ENCODE measurements around the gene CD151.
A peak's percentile ranks its signal among the peaks of the same experiment; 100 is the strongest.

Gene CD151

GRCh38 chr11:875769-876301 is 43.1 kb downstream of the CD151 start:
- DNase-seq = no peak

- DNase-seq = peak; percentile 34
These were observed 43.8 kb downstream of the CD151 start for GRCh38 chr11:876545-876944.

GRCh38 chr11:877565-877964 is 44.8 kb downstream of the CD151 start:
- no peak for DNase-seq

GRCh38 chr11:880447-880846 is 47.7 kb downstream of the CD151 start:
- no peak for DNase-seq

DNA sequence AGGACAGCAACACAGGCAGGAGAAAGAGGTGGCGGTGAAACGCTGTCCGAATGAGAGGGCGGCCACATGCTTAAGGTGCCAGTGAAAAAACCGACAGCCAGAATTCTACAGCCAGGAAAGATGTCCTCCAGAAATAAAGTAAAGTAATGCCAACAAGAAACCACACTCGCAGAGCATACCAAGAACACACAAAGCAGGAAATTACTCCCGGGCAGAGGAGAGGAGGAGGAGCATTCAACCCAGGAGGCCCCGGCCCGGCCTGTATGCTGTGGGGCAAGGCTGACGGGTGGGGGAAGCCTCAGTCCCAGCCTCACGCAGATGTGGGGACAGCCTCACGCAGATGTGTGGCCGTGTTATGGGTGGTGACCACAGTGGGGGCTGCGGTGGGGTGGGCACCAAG is 49.8 kb downstream of the CD151 start:
- DNase-seq = peak; percentile 71

DNA sequence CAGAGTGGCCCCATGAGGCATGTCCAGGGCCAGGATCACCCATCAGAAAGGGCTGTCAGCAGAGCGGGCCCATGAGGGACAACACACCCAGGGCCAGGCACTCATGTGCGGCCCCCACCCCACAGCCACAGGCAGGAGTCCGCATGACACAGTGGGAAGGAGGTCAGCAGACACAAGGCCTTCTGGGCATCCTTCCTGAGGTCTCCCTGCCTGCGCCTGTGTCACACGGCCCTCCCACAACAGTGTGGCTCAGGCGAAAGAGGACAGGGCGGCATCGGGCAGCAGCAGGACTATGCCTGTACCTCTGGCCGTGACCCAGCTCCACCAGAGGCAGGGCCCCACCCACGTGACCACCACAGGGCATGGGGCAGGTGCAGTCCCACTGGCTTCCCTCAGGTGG is 50.8 kb downstream of the CD151 start:
- DNase-seq = no peak

DNA sequence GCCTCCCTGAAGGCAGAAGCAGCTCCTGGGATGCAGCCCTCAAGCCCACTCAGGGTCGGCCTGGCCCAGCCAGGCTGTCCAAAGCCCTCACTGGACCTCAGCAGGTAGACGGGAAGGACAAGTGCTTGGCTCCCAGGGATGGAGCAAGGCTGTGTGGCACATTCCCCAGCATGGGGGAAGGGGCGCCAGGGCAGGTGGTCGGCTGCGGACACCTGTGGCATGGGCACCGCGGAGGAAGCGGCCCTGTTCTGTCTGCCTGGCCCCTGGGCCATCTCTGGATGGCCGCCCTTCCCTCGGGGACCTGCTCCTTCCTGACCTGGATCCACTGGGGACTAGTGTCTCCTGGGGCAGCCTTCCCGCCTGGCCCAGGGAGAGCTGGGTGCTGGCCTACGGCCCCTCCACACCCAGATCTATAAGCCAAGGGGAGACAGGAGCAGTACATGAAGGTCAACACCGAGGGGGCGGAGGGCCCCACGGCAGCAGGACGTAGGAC is 51.9 kb downstream of the CD151 start:
- no peak for DNase-seq

DNA sequence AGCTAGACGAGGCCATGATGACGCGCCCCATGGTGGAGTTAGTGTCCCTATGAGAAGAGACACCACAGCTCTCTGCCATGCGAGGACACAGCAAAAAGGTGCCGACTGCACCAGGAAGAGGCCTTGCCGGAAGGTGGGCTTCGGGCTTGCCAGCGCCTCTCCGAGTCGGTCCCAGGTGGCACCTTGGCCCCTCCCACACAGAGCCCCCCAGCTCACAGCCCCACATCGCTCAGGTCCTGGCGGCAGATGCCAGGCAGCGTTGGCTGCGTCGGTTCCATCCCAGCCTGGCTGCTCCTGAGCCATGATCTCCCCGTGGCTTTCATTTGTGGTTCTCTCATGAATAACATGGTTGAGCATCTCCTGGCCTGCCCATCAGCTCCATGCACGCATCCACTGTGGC is 53.8 kb downstream of the CD151 start:
- no peak for DNase-seq

GRCh38 chr11:887589-887988 is 54.8 kb downstream of the CD151 start:
- DNase-seq = no peak
